GM12872 (cell line): Measurements from ENCODE around the gene ARHGAP6.

Experiments
- CTCF ChIP-seq: IDR thresholded peaks from 3 replicates; pipeline ENCODE4 v1.5.1; 2011; ENCODE audit warnings: low read depth, mild to moderate bottlenecking, low read length, moderate library complexity; ENCODE audit not compliant: insufficient read depth

The ARHGAP6 gene

DNA sequence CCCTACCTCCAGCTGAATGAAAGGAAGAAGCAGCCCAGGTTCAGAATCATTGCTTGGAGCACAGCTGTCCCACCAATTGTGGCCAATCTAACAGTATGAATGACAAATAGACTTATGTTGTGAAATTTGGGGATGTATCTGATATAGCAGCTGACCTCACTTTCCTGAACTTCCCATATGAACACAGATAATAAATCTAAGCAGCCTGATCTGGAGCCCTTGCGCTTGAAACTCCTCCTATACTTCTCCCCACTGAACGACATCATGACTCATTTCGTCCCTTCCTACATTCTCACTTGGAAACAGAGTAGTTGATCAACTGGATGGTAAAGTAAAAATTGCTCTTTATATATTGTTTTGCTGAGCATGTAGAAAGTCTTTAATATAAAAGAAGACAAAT, 396.7 kb downstream of the ARHGAP6 start:
- no peak for TF ChIP-seq CTCF

GRCh38 chrX:11267425-11267824, 398.3 kb downstream of the ARHGAP6 start:
- no peak for TF ChIP-seq CTCF

DNA sequence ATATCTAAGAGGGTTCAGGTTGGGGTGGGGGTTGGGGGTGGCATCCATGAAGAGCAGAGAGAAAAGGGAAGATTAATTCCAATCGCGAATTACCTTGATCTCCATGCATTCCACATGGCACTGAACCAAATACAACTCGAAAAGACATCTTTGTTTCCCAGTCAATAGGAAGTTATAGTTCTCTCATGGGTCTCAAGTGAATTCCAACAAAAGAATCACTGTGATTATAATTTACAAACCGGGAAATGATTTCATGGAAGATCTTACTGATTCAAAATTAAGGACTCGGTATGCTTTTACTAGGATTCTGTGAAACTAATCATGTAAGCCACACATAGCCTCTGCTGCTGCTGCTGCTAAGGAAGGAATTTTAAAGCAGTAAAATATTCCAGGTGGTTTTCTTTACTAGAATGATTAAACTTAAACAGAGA, 399.1 kb downstream of the ARHGAP6 start:
- TF ChIP-seq CTCF: no peak

GRCh38 chrX:11265352-11265751, 400.4 kb downstream of the ARHGAP6 start:
- no peak for TF ChIP-seq CTCF

GRCh38 chrX:11264925-11265324, 400.8 kb downstream of the ARHGAP6 start:
- TF ChIP-seq CTCF: no peak

DNA sequence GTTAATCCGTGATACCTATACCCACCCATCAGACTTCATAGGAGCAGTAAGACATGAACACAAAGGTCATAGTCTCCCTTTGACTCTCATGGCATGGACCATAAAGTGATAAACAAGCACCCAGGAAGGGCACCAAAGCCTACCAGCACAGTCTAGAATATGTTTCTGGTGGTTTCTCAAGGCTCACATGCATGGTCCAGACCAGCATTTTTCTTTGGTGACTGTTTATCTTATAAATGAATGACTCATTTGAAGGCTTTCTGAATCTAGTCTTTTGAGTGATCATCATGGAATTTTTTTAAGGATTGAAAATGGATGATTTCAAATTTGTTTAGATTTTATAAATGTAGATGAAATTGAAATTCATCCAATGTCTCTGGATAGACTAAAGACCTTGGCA, 404.5 kb downstream of the ARHGAP6 start:
- no peak for TF ChIP-seq CTCF

GRCh38 chrX:11259437-11259836, 406.3 kb downstream of the ARHGAP6 start:
- no peak for TF ChIP-seq CTCF

DNA sequence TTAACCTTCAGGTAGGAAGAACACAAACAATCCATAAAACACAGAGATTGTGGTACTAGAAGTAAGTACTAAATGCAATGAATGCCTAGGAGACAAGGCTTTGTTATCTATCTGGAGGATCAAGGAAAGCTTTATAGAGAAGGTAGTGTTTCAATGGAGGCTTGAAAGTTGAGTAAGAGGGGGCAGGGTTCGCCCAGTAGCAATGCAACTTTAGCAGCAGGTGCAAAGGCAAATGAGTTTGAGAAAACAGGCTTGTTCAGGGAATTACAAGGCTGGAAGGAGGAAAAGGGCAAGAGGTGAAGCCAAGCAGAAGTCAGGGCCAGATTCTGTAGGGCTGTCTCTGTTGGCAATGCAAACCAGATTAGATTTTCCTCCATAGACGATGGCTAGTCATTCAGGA, 408.0 kb downstream of the ARHGAP6 start:
- no peak for TF ChIP-seq CTCF
